Hepatocyte (in vitro differentiated cells): ENCODE results near the gene AQP12B. TPM values are rescaled to one million over a fixed set of nuclear protein-coding genes. Genes with fewer than 3 reads are reported as not detected.
"Not testable (repeated sequence)": the region's sequence is repeated elsewhere in the genome, so short reads cannot be mapped to it uniquely, and the experiment has no call there.

Source experiments
- DNase-seq: peaks from one replicate; pipeline ENCODE4 v3.0.0-alpha.2; 2016; ENCODE audit warnings: low spot score
- H2AFZ ChIP-seq: fragments of 200-600 bp; sonication (generic); 2 replicates; pipeline ENCODE4 v1.6.0; 2016; ENCODE audit warnings: antibody characterized with exemption, mild to moderate bottlenecking
- H3K27ac ChIP-seq: fragments of 200-600 bp; sonication (generic); 2 replicates; pipeline ENCODE4 v1.5.1; 2016; ENCODE audit warnings: mild to moderate bottlenecking
- H3K27me3 ChIP-seq: fragments of 200-600 bp; sonication (generic); 2 replicates; pipeline ENCODE4 v1.6.1; 2016
- H3K36me3 ChIP-seq: fragments of 200-600 bp; sonication (generic); replicated peaks from 2 replicates; pipeline ENCODE4 v1.5.1; 2016; ENCODE audit warnings: low read depth; ENCODE audit not compliant: insufficient read depth
- H3K4me1 ChIP-seq: fragments of 200-600 bp; sonication (generic); 2 replicates; pipeline ENCODE4 v1.5.1; 2016; ENCODE audit warnings: mild to moderate bottlenecking, moderate library complexity; ENCODE audit not compliant: insufficient read depth
- H3K4me2 ChIP-seq: fragments of 200-600 bp; sonication (generic); 2 replicates; pipeline ENCODE4 v1.6.0; 2016
- H3K4me3 ChIP-seq: fragments of 200-600 bp; sonication (generic); 2 replicates; pipeline ENCODE4 v1.5.1; 2016; ENCODE audit warnings: mild to moderate bottlenecking
- H3K79me2 ChIP-seq: fragments of 200-600 bp; sonication (generic); 2 replicates; pipeline ENCODE4 v1.6.0; 2017; ENCODE audit warnings: mild to moderate bottlenecking
- H3K9me2 ChIP-seq: fragments of 200-600 bp; sonication (generic); replicated peaks from 2 replicates; pipeline ENCODE4 v1.6.0; 2017; ENCODE audit warnings: mild to moderate bottlenecking; ENCODE audit not compliant: insufficient read depth
- H3K9me3 ChIP-seq: fragments of 200-600 bp; sonication (generic); 2 replicates; pipeline ENCODE4 v1.5.1; 2016; ENCODE audit warnings: low read depth, mild to moderate bottlenecking
- H4K20me1 ChIP-seq: fragments of 200-600 bp; sonication (generic); 2 replicates; pipeline ENCODE4 v1.6.0; 2016; ENCODE audit warnings: mild to moderate bottlenecking; ENCODE audit not compliant: insufficient read depth, poor library complexity, severe bottlenecking
- WGBS: methylation state at CpG from one replicate; pipeline ENCODE4 v1.1.6; 2016; ENCODE audit warnings: low lambda C conversion rate; ENCODE audit errors: missing lambda C conversion rate; 5-methylcytosine and 5-hydroxymethylcytosine counted together
- polyA plus RNA-seq: library from polyadenylated mRNA; unstranded; fragments of >200 nt; fragmentation: Nextera tagmentation; extraction: Ambion mirVana; gene quantifications from 2 replicates; pipeline ENCODE4 v1.2.1, GENCODE V29; 2016
- total RNA-seq: library from RNA; depleted of rRNA; stranded (reverse); fragments of >200 nt; gene quantifications from 2 replicates; pipeline ENCODE4 v1.2.3, GENCODE V29; 2014

The AQP12B gene
- total and polyA plus RNA-seq, 2 experiments from 2014 or later: 0.53 TPM; not detected in 1

DNA sequence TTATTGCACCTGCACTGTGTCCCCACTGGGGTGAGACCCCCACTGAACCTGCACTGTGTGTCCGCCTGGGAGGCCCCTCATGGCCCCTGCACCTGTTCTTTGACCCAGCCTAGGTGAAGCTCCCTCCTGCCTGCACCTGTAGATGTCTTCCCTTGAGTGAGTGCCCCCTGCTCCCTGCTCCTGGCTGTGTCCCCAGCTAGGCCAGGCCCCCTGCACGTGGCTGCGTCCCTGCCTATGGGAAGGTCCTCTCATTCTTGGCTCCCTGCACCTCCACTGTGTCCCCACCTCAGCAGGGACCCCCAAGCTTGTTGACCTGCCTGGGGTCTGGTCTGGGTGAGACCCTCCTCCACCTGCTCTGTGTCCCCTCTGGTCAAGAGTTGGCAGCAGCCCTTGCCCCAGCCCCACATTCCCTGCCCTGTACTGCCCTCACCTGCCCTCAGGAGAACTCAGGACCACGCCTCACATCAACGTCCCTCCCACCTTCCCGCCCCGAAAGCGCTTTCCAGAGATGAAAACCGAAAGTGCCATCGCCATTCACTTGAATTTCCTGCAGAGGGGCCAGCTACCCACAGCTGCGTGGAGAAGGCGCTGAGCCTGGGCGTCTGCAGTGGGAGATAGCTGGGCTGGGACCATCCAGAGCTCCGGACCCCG, 769 bp upstream of the AQP12B start:
- not testable (repeated sequence) for H3K27ac ChIP-seq, H3K4me2 ChIP-seq, H4K20me1 ChIP-seq, H3K36me3 ChIP-seq, H3K4me3 ChIP-seq, H3K9me3 ChIP-seq, H3K9me2 ChIP-seq, H2AFZ ChIP-seq, H3K79me2 ChIP-seq, H3K27me3 ChIP-seq, DNase-seq
- peaks cover 11% of the 10 kb centered on the region for H3K4me1 ChIP-seq
- WGBS: 89% methylated on average over 2 of the region's 15 CpGs

DNA sequence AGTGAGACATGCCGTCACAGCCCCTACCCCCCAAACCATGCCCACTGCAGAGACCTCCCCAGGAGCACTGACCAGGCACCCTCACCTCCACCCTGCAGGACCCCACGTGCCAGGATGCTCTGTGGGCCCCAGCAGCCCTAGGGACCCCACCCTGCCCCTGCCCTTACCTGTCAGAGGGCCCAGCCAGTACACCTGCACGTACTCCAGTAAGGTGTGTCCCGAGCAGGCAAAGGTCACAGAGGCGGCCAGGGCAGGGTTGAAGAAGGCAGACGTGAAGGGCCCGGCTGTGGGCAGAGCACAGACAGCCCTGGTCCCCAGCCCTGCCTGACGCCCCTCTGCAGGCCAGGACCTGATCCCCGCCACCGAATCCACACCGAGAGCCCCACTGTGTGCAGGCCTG, 2.5 kb downstream of the AQP12B start:
- DNase-seq, H4K20me1 ChIP-seq, H3K9me3 ChIP-seq, H2AFZ ChIP-seq, H3K4me1 ChIP-seq, H3K4me2 ChIP-seq, H3K27me3 ChIP-seq, H3K36me3 ChIP-seq, H3K79me2 ChIP-seq, H3K9me2 ChIP-seq, H3K4me3 ChIP-seq, H3K27ac ChIP-seq: not testable (repeated sequence)
- 72% methylated on average over 2 of the region's 11 CpGs for WGBS

DNA sequence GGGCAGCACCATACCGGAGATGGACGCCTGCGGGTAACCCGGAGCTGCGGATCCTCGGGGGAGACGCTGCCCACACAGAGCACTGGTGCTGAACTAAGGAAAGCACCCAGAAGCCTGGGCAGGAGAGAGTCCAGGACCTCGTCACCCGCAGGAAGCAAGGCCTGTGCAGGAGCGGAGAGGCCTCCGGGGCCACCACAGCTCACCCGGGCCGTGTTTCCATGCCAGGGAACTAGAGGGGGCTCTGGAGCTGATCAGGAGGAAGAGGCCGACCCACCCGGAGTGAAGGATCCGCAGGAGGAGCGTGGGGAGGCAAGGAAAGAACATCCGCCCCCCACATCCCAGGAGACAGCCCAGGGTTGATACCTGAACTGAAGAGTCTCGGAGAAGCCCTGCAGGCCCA, 3.8 kb downstream of the AQP12B start:
- H3K9me3 ChIP-seq, H3K27ac ChIP-seq, H4K20me1 ChIP-seq, H3K79me2 ChIP-seq, H3K4me3 ChIP-seq, H3K4me2 ChIP-seq, DNase-seq, H3K36me3 ChIP-seq, H3K4me1 ChIP-seq, H3K9me2 ChIP-seq, H3K27me3 ChIP-seq, H2AFZ ChIP-seq: not testable (repeated sequence)
- no CpG with 5 or more reads among the region's 19 CpGs for WGBS

DNA sequence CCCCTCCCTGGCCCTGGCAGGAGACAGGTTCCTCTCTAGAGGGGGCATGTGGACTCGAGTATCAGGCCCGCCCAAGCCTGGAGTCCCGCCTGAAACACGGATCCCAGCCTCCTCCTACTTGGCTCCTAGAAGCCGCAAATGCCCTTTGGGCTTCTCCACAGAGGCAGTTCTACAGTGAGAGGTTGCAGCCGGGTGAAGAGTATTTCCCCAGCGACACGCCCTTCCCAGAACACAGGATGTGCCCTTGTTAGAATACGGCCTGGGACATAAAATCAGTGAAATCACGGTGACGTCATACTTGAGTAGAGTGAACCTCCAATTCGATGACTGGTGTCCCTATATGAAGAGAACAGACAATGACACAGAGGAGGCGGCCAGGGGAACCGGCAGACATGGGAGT, 4.6 kb downstream of the AQP12B start:
- WGBS: 100% methylated on average over 2 of the region's 14 CpGs
- H3K9me3 ChIP-seq: not testable (repeated sequence)

GRCh38 chr2:240675345-240675744, 7.3 kb downstream of the AQP12B start:
- H3K27ac ChIP-seq, H3K36me3 ChIP-seq, H3K4me2 ChIP-seq, H3K79me2 ChIP-seq, DNase-seq, H3K4me3 ChIP-seq, H4K20me1 ChIP-seq, H3K27me3 ChIP-seq, H3K9me2 ChIP-seq, H2AFZ ChIP-seq, H3K9me3 ChIP-seq, H3K4me1 ChIP-seq: not testable (repeated sequence)
- WGBS: no CpG with 5 or more reads among the region's 24 CpGs

More for the DNA sequence above, 4.6 kb downstream of the AQP12B start:
- not testable (repeated sequence) for H4K20me1 ChIP-seq, H3K27ac ChIP-seq, DNase-seq, H3K36me3 ChIP-seq, H3K27me3 ChIP-seq, H2AFZ ChIP-seq, H3K4me1 ChIP-seq, H3K4me2 ChIP-seq, H3K79me2 ChIP-seq, H3K9me2 ChIP-seq, H3K4me3 ChIP-seq

GRCh38 chr2:240674461-240675184, 8.1 kb downstream of the AQP12B start:
- H4K20me1 ChIP-seq, H3K9me3 ChIP-seq: not testable (repeated sequence)
- WGBS: 42% methylated on average over 8 of the region's 16 CpGs

More at GRCh38 chr2:240674461-240675184, 8.1 kb downstream of the AQP12B start:
- not testable (repeated sequence) for H2AFZ ChIP-seq, H3K27ac ChIP-seq, DNase-seq, H3K4me3 ChIP-seq, H3K4me1 ChIP-seq, H3K4me2 ChIP-seq, H3K9me2 ChIP-seq, H3K36me3 ChIP-seq, H3K79me2 ChIP-seq
- H3K27me3 ChIP-seq: peaks cover 10% of the 10 kb centered on the region
